HepG2 (cell line): ENCODE results near the gene SLFNL1. TPM values are rescaled to one million over a fixed set of nuclear protein-coding genes. Genes with fewer than 3 reads are reported as not detected.
A peak's percentile ranks its signal among the peaks of the same experiment; 100 is the strongest.

Experiments
- ATAC-seq: fragments of 200-7000 bp; cut with Tn5 transposase; 3 replicates; pipeline ENCODE4 v1.9.1; 2020; ENCODE audit warnings: mild to moderate bottlenecking, moderate library complexity
- BruUV-seq: library from RNA; stranded (reverse); fragments of 400-500 nt; replicated peaks from 2 replicates; lab custom pipeline; 2021; lab: Mats Ljungman, UMichigan
- CTCF ChIA-PET: fragments of 300-600 bp; formaldehyde crosslinking; extraction: SDS; loops from one replicate; lab custom pipeline; 2021; ENCODE audit warnings: low total read pairs, inconsistent platforms, low intra/inter-chr PET ratio; lab: Yijun Ruan, JAX
- POLR2A ChIA-PET: fragments of 350-600 bp; sonication (Branson Sonifier 250); formaldehyde crosslinking; loops from one replicate; lab custom pipeline; 2020; ENCODE audit warnings: antibody characterized with exemption, inconsistent platforms; lab: Yijun Ruan, JAX
- DNase-seq: peaks from one replicate; pipeline ENCODE4 v3.0.0-alpha.2; 2015; ENCODE audit warnings: low spot score
- FAIRE-seq: peaks from 3 replicates; lab custom pipeline; 2011; peaks lifted over from hg19 to GRCh38; lab: Jason Lieb, UNC
- H2AFZ ChIP-seq: one replicate; pipeline ENCODE4 v1.6.1; 2011; ENCODE audit warnings: low read length, inconsistent platforms
- H3K27ac ChIP-seq: fragments of 300-600 bp; 3 replicates; pipeline ENCODE4 v1.8.0; 2011; ENCODE audit warnings: mixed run types, mild to moderate bottlenecking, mixed read lengths, low read length, inconsistent platforms; ENCODE audit not compliant: insufficient read depth; ENCODE audit errors: extremely low read length
- H3K27me3 ChIP-seq, 2 experiments: fragments of 200-600 bp in 1 of 2; 2 replicates in 1 of 2; 3 replicates in 1 of 2; pipeline versions ENCODE4 v1.6.0 to v1.8.0; 2011; ENCODE audit warnings: low read length in 2 of 2, mild to moderate bottlenecking in 2 of 2, moderate library complexity in 2 of 2, inconsistent platforms in 1 of 2; ENCODE audit not compliant: insufficient read depth in 2 of 2, control insufficient read depth in 1 of 2
- H3K36me3 ChIP-seq, 2 experiments: fragments of 200-600 bp in 1 of 2; replicated peaks in 1 of 2; 2 replicates in 1 of 2; 3 replicates in 1 of 2; pipeline versions ENCODE4 v1.5.1 to v1.8.0; 2011; ENCODE audit warnings: low read length in 2 of 2, inconsistent platforms in 1 of 2; ENCODE audit not compliant: insufficient read depth in 2 of 2, control insufficient read depth in 1 of 2
- H3K4me1 ChIP-seq: 2 replicates; pipeline ENCODE4 v1.5.1; 2012; ENCODE audit warnings: low read length, inconsistent platforms; ENCODE audit not compliant: insufficient read depth
- H3K4me2 ChIP-seq: 2 replicates; pipeline ENCODE4 v1.6.0; 2011; ENCODE audit warnings: low read depth, low read length, inconsistent platforms
- H3K4me3 ChIP-seq, 3 experiments: fragments of 200-600 bp in 1 of 3; sonication (generic), shearing (Covaris generic) in 1 of 3; replicated peaks in 1 of 3; 2 replicates each; pipeline ENCODE4 v1.5.1; 2011 to 2016; ENCODE audit warnings: low read length in 3 of 3, inconsistent platforms in 2 of 3, low read depth in 2 of 3, mild to moderate bottlenecking in 2 of 3, control low read depth in 1 of 3, mixed read lengths in 1 of 3; ENCODE audit not compliant: insufficient read depth in 1 of 3
- H3K79me2 ChIP-seq: one replicate; pipeline ENCODE4 v1.6.1; 2011; ENCODE audit warnings: low read length, inconsistent platforms; ENCODE audit not compliant: insufficient read depth
- H3K9ac ChIP-seq: 2 replicates; pipeline ENCODE4 v1.6.0; 2011; ENCODE audit warnings: mild to moderate bottlenecking, low read depth, low read length, inconsistent platforms; ENCODE audit not compliant: insufficient read depth
- H3K9me3 ChIP-seq: 2 replicates; pipeline ENCODE4 v1.5.1; 2012; ENCODE audit warnings: mild to moderate bottlenecking, low read length
- H4K20me1 ChIP-seq: 2 replicates; pipeline ENCODE4 v1.6.0; 2011; ENCODE audit warnings: inconsistent platforms, mild to moderate bottlenecking, low read length, moderate library complexity; ENCODE audit not compliant: insufficient read depth
- CSRNP2 ChIP-seq: sonication (generic); formaldehyde crosslinking; conservative IDR thresholded peaks from 2 replicates; pipeline ENCODE4 v1.8.0; 2022; ENCODE audit warnings: low read depth, missing genetic modification reagents
- CTCF ChIP-seq: sonication (generic); formaldehyde crosslinking; IDR thresholded peaks from 2 replicates; pipeline ENCODE4 v1.5.0; 2020; ENCODE audit warnings: mild to moderate bottlenecking, missing genetic modification reagents, moderate library complexity
- RCOR2 ChIP-seq: IDR thresholded peaks from 2 replicates; pipeline ENCODE4 v1.6.1; 2016; ENCODE audit warnings: missing biosample characterization, missing genetic modification reagents
- ZNF331 ChIP-seq: sonication (generic); formaldehyde crosslinking; IDR thresholded peaks from 2 replicates; pipeline ENCODE4 v1.4.0; 2020; ENCODE audit warnings: missing genetic modification reagents
- WGBS: methylation state at CpG from one replicate; pipeline ENCODE4 v1.1.6; 2017; ENCODE audit warnings: low lambda C conversion rate; 5-methylcytosine and 5-hydroxymethylcytosine counted together
- in situ Hi-C: cut with HindIII; loops from 2 replicates; pipeline ENCODE4 v1.10.0; 2017; ENCODE audit warnings: low pct_unique_long_range_greater_than_20kb; ENCODE audit not compliant: extremely low pct_ligation_motif_present
- intact Hi-C: fragments of 100-400 bp; cut with micrococcal nuclease; formaldehyde crosslinking; loops from one replicate; pipeline ENCODE4 v1.10.0; 2022; ENCODE audit not compliant: unreplicated experiment
- polyA plus RNA-seq, 8 experiments: library from polyadenylated mRNA; depleted of rRNA in 3 of 8; stranded (reverse) in 7 of 8; unstranded in 1 of 8; fragments of >200 nt; fragmentation: Illumina TruSeq in 4 of 8; extraction: Trizol in 4 of 8; gene quantifications; 2 replicates each; pipeline versions ENCODE4 v1.2.1 to v1.2.3, GENCODE V29; 2011 to 2016; ENCODE audit warnings: low read depth in 4 of 8, missing spikeins in 1 of 8, mixed read lengths in 1 of 8; ENCODE audit not compliant: insufficient read depth in 1 of 8
- total RNA-seq, 5 experiments: library from RNA; depleted of rRNA; stranded (reverse); fragments of >200 nt; fragmentation: Illumina TruSeq; extraction: Trizol; gene quantifications; 2 replicates each; pipeline ENCODE4 v1.2.3, GENCODE V29; 2016; ENCODE audit warnings: low read depth in 1 of 5

The SLFNL1 gene
- total and polyA plus RNA-seq, 2 of the 13 experiments (the other 11 are each of a cell fraction or from before 2014, with no cell fraction given) = 0.07 to 0.20 TPM

GRCh38 chr1:41041614-41042270, 20.2 kb upstream of the SLFNL1 start (continued):
- TF ChIP-seq CSRNP2 (CRISPR knock-in tag) = no peak
- TF ChIP-seq, all 625 proteins: peak for 0

- Histone ChIP-seq H3K4me1 (peaks cover 13% of the 10 kb centered on the region), H3K4me2 (no peak overlapping the region), H3K4me3 (no peak overlapping the region), H3K27ac (no peak overlapping the region), H3K27me3 (no peaks in the 10 kb centered on the region), H3K36me3 (peaks cover 9 to 49% of the 10 kb centered on the region in 2 experiments), H3K9me3 (no peaks in the 10 kb centered on the region), H4K20me1 (no peaks in the 10 kb centered on the region), H2AFZ (no peak overlapping the region), H3K9ac (no peak overlapping the region), H3K79me2 (no peaks in the 10 kb centered on the region)
- 94% methylated on average over 5 of the region's 5 CpGs for WGBS
- in situ Hi-C loops = no loop called here
- ChIA-PET POLR2A (no interaction called here), CTCF (no interaction called here)
- DNase-seq (no peak), ATAC-seq (no peak), FAIRE-seq (no peak)
- no TSS peak for BruUV-seq
- intact Hi-C loops = no loop called here
- TF ChIP-seq ZNF331 (CRISPR knock-in tag) (no peak), RCOR2 (no peak), CTCF (CRISPR knock-in tag) (0 out of 2 replicates have a peak, but pooled peaks have one; percentile 12)
These were observed 16.6 kb upstream of the SLFNL1 start for GRCh38 chr1:41038110-41038509.
